Measurements from ENCODE around the gene DOK4.
"Not testable (repeated sequence)": the region's sequence is repeated elsewhere in the genome, so short reads cannot be mapped to it uniquely, and the experiment has no call there.

Gene DOK4

DNA sequence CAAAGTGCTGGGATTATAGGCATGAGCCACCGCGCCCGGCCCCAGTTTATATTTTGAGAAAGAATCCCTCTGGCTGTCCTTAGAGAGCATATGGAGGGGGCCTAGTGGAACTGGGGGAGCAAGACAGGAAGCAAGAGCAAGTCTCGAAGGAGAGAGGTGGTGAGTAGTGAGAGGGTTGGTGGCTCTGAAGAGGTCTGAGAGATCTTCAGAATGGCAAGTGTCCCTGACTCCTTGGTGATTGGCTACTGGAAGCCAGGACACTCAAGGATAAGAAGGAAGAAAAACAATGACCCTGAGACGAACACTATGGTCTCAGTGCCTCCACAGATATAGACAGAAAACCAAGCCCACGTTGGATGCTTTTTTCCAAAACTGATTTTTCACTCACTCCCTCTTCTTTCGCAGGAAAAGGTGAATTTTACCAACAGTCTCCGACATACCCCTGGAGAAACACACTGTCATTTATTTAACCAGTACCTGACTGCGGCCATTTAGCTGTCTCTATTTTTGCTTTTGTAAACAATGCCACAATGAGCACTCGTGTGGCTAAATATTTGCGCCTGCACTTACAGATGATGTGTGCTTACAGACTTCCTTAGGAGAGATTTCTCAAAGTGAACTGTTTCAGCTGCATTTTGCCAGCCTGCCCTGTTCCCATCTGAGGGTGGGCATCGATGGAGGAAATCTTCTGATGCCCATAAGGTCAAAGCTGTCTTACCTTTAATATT, 15.9 kb upstream of the DOK4 start:
- DNase-seq (ENCODE audit: low read depth) = no peak

DNA sequence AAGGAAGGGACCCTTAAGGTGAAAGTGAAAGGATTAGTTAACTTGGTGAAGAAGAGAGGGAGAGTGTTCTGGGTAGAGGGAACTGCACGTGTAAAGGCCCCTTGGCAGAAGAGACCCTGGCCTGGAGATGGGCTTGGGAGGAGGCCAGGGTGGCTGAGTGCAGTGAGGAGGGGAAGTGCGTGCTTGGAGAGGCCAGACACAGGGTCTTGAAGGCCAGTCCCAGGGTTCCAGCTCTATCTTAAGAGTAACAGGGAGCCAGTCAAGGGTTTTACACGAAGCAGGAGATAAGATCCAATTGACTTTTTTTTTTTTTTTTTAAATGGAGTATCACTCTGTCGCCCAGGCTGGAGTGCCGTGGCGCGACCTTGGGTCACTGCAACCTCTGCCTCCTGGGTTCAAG, 15.2 kb upstream of the DOK4 start:
- DNase-seq (ENCODE audit: low read depth) = no peak

DNA sequence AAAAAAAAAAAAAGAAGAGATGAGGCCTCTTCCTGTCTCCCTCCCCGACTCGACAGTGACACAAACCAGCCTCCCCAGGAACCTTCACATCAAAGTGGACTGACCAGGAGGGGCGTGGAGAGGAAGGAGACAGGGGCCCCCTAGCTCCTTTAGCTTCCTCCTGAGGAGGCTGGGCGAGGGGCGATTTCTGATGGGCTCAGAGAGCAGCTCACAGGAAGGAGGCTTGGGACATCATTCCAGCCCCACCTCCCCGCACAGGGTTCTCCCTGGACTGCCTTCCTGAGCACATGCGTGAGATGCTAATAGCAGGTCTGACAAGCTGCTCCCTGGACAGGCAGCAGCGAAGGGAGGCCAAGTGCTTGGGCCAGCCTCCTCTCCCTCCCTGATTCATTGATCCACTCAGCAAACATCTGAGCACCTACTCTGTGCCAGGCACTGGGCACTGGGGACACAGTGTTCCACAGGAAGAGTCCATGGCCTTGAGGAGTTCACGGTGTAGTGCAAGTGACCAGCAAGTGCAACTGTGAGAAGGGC, 14.4 kb upstream of the DOK4 start:
- no peak for DNase-seq (ENCODE audit: low read depth)

DNA sequence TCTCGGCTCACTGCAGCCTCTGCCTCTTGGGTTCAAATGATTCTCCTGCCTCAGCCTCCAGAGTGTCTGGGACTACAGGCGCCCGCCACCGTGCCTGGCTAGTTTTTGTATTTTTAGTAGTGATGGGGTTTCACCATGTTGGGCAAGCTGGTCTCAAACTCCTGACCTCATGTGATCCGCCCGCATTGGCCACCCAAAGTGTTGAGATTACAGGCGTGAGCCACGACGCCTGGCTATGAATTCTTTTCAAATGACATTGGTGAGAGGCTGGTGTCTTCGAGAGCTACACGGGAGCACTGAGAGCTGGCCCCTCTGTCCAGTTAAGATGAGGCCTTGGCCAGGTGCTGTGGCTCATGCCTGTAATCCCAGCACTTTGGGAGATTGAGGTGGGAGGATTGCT, 13.6 kb upstream of the DOK4 start:
- not testable (repeated sequence) for DNase-seq (ENCODE audit: low read depth)

DNA sequence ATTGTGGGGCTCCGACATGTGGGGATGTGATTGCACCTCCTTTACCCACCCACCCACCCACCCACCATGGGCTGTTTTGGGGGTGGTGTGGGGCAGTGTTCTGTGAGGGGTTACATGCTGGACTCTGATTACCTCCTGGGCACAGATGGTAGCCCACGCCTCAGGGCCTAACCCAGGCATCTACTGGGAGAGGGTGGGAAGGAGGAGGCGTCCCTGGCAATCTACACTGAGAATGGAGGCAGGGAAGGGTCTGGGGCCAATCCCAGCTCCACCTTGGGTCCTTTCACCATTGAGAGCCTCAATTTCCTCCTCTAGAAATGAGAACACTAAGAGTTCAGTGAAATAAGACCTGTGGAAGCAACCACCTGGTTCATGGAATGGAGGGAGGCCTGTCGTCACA, 11.7 kb upstream of the DOK4 start:
- no peak for DNase-seq (ENCODE audit: low read depth)

DNA sequence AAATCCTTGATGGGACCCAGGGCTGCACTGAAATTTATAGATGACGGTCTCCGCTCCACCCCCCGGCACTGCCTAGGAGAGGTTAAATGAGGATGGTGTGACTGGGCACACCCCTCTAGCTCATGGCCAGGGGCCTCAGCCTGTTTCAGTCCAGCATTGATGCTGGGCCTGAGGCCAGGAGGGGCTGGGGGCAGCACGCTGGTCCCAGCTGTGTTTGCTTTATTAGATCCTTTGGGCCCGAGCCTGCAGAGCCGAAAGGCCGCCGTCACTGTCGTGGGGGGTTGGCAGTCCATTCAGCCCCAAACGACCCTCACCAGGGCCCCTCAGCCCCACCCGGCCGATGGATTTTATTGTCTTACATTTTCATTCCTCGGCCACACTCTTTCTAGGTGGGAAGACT, 10.8 kb upstream of the DOK4 start:
- DNase-seq (ENCODE audit: low read depth) = no peak

DNA sequence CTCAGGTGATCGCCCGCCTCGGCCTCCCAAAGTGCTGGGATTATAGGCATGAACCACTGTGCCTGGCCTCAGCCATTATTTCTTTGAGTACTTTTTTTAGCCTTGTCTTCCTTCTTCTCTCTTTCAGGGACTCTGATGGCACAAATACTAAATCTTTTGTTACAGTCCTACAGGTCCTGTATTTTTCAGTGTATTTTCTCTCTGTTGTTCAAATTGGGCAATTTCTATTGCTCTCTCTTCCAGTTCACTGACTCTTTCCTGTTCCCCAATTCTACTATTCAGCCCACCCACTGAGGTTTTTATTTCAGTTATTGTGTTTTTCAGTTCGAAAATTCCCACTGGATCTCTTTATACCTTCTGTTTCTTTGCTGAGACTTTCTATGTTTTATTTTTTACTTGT, 7.5 kb upstream of the DOK4 start:
- DNase-seq (ENCODE audit: low read depth) = no peak

DNA sequence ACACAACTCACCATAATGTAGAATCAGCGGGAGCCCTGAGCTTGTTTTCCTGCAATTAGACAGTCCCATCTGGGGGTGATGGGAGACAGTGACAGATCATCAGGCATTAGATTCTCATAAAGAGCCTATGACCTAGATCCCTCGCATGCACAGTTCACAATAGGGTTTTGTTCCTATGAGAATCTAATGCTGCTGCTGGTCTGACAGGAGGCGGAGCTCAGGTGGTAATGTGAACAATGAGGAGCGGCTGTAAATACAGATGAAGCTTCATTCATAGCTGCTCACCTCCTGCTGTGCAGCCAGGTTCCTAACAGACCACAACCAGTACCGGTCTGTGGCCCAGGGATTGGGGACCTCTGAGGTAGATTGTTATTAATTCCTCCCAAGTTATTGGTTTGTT, 2.9 kb upstream of the DOK4 start:
- no peak for DNase-seq (ENCODE audit: low read depth)

DNA sequence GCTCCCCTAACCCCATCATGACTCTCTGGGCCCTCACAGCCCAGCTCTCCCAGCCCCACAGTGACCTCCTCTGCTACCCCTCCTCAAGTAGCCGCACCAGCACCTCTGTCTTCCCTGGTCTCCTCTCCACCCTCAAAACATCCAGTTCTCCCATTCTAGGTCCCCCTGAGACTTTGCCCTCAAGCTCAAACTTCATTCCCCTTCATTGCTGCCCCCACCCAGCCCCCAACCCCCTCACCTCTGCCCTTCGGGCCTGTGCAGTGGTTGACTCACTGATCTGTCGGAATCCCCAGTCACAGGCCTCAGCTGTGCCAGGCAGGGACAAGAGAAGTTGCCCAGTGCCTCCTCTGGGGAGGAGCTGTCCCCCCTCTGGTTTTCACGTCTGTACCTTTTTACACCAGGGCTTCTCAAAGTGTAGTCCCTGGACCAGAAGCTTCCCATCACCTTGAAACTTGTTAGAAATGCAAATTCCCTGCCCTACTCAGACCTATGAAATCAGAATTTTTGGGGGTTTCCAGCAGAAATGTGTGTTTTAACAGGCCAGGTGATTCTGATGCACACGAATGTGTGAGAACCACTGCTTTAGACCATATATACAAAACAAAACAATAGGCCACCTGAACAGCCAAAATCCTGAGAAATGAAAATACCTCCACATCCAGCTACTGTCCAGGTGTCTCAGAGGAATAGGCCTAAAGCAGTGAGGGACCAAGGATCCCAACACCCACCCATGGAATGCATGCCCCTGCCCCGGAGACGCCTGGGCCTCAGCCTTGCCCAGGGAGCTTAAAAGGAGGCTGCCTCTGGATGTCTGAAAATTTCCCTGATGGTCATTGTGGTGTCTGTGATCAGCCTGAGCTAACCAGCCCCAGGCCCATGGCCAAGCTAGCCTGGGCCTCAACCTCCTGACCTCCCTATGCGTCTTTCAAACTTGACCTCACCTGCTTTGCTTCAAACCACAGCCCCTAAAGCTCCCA, 853 bp upstream of the DOK4 start:
- DNase-seq (ENCODE audit: low read depth) = no peak

DNA sequence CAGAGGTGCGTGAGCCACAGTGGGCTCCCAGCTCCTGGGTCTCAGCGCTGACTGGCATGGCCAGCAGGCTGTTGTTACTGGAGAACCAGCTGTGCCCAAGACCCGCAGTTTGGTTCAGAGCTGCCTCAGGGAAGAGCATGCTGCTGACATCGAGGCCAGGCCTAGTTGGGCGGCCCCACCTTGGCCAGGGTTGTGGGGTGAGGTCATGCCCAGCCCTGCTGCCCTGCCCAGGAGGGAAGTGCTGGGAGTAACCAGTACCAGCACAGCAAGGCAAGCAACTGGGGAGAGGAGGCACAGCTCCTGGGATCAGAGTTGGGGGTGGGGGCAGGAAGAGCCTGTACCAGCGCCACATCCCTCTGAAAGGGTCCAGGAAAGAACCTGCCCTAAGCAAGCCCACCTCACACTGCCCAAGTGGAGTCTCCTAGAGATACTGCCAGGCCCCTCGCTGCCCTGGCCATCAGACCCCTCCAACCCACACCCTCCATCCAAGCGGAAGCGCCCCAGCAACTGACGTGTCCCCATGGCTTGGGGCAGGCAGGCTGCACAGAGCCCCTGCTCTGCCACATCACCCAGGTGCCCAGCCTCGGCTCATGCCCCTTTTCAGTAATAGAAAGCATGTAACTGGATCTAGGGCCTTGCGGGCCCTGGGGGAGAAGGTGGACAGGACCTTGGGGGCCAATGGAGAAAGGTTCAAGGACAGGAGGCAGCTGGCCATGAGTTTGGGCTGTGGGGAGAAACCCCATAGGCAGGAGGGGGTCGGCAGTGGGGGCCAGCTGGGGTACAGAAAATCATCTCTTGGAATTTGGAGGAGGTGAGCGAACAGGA, 990 bp downstream of the DOK4 start:
- no peak for DNase-seq (ENCODE audit: low read depth)

DNA sequence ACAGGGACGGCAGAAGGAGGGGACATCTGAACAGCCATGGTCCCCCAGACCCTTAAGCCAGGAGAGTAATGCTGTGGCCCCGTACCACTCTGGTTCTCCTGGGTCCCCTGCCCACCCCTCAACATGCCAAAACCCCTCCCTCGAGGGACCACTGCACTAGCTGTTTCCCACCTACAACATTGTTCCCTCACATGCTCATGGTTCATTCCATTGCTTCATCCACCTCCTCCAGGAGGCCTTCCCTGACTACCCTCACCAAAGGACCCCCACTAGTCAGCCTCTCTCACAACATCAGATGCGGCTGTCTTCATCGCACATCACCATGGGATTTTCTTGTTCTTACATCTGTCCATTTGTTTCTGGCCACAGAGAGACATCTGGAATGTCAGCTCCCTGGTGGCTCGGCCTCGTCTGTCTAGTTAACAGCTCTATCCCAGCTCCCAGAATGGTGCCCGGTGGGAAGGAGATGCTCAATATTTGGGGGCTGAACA, 1.7 kb downstream of the DOK4 start:
- DNase-seq (ENCODE audit: low read depth) = no peak

DNA sequence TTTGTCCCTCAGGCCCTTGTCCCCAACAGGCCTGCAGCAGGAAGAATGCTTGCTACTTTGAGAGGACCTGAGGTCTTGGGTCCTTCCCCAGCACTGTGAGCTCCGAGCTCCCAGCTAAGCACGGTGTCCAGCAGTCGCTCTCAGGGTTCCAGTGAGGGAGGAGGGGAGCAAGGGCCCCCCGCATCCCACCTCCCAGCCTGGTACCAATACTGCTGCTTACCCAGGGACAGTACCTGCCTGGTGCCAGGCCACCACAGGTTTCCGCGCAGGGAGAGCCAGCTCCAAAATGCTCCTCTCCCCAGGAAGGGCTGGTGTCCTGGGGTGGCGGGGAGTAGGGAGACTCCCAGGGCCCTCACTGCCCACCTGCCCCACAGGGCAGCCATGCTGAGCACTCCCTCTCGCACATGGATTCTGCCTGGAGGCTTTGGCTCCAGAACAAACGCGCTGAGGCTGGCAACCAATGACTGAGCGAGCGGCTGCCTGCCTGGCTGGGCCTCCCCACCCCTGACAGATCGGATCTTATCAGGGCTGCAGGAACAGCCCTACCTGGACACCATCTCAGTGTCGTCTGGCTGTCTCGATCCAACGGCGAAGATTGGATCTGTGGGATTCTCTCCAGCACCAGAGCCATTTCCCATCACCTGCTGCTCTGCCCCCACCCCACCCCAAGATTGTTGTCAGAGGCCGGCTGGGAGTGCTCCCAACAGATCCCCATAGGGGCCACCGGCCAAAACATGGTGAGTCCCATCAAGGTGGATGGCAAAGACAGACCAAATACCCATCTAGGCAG, 2.4 kb downstream of the DOK4 start:
- DNase-seq (ENCODE audit: low read depth) = no peak

DNA sequence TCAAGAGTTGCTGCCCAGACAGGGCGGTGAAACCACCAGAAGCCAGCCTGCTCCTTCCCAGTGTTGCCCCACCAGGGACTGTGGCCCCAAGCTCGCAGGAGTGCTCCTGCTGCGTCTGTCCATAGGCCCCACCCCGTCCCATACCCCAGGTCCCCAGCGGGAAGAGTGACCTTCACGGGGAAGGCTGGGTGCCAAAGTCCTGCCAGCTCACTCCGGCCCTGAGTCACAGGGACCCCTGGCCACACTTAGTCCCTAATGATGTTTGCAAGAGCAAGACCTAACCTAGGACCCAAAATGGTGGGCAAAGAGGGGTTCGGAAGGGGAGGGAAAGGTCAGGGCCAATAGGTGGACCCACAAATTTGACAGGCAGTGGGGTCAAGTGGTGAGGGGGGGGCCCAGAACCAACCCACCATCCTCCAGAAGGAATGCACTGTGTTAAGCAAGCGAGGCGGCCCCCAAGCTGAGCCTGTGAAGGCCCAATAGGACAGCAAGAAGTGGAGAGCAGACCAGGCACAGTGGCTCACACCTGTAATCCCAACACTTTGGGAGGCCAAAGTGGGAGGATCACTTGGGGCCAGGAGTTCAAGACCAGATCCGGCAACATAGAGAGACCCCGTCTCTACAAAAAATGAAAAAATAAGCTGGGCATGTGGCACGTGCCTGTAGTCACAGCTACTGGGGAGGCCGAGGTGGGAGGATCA, 3.3 kb downstream of the DOK4 start:
- DNase-seq (ENCODE audit: low read depth) = no peak

DNA sequence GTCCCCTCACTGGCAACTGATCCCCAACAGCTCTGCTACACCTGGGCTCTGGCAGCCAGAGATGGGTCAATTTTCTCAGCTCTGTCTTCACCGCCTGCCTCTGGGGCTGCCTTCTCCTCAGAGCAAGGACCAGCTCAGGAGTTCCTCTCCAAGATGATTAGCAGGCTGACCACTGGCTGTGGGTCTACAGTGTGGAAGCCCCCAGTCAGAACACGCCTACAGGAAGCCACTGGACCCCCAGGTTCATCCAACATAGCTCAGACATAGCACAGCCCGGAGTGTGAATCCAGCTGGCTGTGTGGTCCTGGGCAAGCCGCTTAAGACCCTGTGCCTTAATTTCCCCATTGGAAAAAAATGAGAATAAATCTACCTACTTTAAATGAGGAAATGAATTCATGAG, 4.9 kb downstream of the DOK4 start:
- DNase-seq (ENCODE audit: low read depth) = no peak

DNA sequence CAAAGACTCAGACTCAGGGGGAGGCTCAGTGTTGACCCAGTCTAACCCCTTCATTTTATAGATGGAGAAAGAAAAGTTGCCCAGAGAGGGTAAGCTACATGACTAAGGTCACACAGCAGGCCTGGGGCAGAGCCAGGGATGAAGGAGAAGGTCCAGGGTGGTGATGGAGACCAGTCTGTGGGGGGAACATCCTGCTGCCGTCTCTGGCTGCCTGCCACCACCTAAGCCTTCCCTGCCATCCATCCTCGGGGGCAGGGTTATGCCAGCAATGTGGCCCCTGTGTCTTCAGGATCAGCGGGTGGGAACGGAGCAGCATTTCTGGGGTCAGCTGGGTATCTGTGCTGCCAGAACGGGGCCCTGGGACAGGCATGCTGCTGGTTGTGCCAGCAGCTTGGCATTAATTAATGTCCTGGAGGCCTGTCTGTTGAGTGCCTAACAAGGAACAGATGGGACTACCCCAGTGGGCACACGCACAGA, 5.5 kb downstream of the DOK4 start:
- no peak for DNase-seq (ENCODE audit: low read depth)

DNA sequence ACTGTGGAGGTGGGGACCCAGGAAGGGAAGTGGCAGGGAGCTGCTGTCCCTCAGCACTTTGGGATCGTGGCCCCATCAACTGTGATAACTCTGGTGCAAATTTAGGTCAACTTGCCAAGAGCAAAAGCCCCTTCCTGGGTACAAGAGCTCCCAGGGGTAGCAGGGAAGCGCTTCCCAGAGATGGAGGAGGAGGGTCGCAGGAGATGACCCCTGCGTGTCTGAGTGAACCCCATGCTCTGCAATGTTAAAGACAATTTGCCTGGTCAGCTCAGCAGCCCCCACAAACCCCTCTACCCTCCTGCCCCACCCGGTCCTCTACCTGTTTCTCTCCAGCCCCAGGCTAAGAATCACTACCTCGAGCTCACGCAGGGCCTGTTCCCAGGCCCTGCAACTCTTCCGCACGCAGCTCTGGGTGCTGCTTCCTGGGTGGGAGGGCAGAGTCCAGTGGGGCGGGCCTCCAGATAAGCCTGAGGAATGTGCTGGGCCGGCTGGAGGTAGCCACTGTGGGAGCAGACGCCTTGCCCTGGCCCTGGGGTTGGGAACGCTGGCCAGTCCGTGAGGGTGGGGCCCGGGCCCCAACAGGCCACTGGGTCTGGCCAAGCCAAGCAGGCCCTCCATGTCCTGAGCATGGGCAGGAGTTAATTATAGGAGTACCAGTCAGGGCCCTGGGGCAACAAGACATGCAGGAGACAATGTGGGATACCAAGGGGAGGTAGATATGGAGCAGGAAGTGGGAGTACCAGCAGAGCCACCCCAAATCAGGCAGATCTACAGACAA, 6.1 kb downstream of the DOK4 start:
- DNase-seq (ENCODE audit: low read depth) = peak; percentile 83

DNA sequence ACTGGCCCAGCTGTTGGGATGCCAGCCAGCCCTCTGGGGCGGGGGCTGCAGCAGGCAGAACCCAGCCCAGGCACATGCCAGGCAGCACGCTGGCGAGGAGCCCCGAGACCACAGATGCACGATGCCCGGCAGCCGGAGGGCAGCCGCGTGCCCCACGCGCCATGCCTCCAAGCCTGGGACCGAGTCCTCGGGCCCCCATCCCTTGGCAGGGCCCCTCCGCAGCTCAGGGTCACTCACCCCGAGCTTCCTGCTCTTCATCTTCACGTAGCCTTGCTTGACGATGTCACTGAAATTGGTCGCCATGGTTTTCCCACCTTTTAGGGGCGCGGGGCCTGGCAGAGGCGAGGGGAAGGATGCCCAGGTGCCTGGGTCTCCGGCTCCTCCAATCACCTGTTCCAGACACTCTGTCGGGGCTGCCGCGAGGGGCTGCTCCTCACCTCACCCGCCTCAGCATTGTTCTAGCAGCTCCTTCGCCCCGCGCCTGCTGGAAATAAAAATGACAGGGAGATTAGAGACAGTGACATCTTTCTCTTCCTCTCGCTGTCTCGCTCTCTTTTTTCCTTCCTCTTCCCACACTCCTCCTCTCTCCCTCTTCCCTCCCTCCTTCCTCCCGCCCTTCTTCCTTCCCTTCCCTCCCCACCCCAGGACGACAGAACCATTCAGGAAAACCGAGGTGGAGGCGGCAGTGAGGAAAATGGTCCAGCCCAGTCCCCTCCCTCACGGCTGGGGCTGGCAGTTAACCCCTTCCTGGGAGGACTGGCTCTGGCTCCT, 6.9 kb downstream of the DOK4 start:
- peak; percentile 30 for DNase-seq (ENCODE audit: low read depth)

DNA sequence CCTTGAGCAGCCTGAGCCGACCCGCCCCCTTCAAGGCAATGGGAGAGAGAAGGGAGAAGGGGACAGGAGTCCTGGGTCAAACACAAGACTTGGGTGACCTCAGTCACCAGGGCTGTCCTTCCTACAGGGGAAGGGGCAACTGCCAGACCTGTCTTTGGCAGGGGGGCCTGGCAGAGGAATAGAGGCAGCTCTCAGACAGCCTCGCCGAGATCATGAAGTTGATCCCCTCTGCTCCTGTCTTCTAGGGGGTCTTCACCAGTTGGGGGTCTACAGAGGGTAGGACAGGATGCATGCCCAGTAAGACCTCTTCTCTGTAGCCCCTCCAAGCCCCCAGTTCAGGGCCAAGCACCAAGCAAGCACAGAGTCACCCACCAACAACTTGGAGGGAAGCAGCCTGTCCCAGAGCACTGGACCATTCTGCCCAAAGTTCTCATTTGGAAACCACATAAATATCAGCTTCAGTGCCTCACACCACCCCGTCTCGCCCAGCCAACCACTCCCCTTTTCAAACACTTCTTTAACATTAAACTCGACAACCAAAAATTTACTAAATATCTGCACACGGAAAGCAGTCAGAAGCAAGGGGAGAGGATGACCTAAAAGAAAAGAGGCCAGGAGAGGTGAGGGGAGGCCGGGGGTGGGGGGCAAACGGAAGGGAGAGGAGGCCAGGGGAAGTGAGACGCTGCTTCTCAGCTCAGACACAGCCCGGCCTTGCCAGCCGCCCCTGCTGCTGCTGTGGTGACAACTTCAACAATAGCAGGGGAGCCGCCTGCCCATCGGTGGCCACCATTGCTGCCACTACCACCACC, 7.7 kb downstream of the DOK4 start:
- no peak for DNase-seq (ENCODE audit: low read depth)

Measured in iris pigment epithelial cell (primary cell).